Measurements from ENCODE around the gene RABGAP1L. TPM values are rescaled to one million over a fixed set of nuclear protein-coding genes. Genes with fewer than 3 reads are reported as not detected.

The RABGAP1L gene
- total and polyA plus RNA-seq, 2 experiments from 2014 or later, result 9.2 to 21.4 TPM

- no peak for DNase-seq (ENCODE audit: low read depth in 1 of 2, low spot score in 1 of 2)
- Histone ChIP-seq H3K27me3 (no peaks in the 10 kb centered on the region), H3K36me3 (no peaks in the 10 kb centered on the region), H3K9me3 (ENCODE audit: low read depth) (no peaks in the 10 kb centered on the region), H3K4me1 (ENCODE audit: low read depth) (no peaks in the 10 kb centered on the region), H3K27ac (no peak overlapping the region), H3K4me3 (no peak overlapping the region)
- no peak for TF ChIP-seq CTCF (IDR thresholded peaks at IDR 0.05; ENCODE audit: low read depth, low read length)
Observed at GRCh38 chr1:174819596-174819995, 660.3 kb downstream of the RABGAP1L start.

DNA sequence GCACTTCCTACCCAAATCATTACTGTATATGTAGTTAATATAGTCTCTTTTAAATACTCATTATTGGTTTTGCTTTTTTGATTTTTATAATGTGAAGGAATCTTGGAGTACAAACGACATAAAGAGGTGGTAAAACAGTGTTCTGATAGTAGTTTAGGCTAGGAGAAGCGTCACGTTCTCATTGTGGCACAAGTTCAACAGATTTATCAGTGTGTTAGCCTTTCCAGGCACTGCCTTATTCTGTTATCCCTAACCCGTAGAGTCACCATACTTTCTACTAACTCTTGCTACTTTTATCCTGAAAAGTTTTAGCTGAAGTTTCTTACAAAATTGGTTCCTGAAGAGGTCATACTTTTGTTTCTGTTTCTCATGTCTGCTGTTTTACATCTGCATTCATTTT lies 665.8 kb downstream of the RABGAP1L start:
- DNase-seq (ENCODE audit: low read depth in 1 of 2, low spot score in 1 of 2), result no peak
- H3K4me3 ChIP-seq, result no peak overlapping the region
- H3K36me3 ChIP-seq, result no peaks in the 10 kb centered on the region
- no peak overlapping the region for H3K27ac ChIP-seq
- H3K4me1 ChIP-seq (ENCODE audit: low read depth), result no peaks in the 10 kb centered on the region
- TF ChIP-seq CTCF (IDR thresholded peaks at IDR 0.05; ENCODE audit: low read depth, low read length), result no peak
- H3K9me3 ChIP-seq (ENCODE audit: low read depth), result no peaks in the 10 kb centered on the region
- H3K27me3 ChIP-seq, result no peaks in the 10 kb centered on the region

GRCh38 chr1:174825806-174826205 lies 666.5 kb downstream of the RABGAP1L start:
- TF ChIP-seq CTCF (IDR thresholded peaks at IDR 0.05; ENCODE audit: low read depth, low read length), result no peak
- no peaks in the 10 kb centered on the region for H3K9me3 ChIP-seq (ENCODE audit: low read depth)
- H3K27ac ChIP-seq, result no peak overlapping the region
- H3K4me1 ChIP-seq (ENCODE audit: low read depth), result no peaks in the 10 kb centered on the region
- DNase-seq (ENCODE audit: low read depth in 1 of 2, low spot score in 1 of 2), result no peak
- H3K36me3 ChIP-seq, result no peaks in the 10 kb centered on the region
- no peaks in the 10 kb centered on the region for H3K27me3 ChIP-seq
- no peak overlapping the region for H3K4me3 ChIP-seq

DNA sequence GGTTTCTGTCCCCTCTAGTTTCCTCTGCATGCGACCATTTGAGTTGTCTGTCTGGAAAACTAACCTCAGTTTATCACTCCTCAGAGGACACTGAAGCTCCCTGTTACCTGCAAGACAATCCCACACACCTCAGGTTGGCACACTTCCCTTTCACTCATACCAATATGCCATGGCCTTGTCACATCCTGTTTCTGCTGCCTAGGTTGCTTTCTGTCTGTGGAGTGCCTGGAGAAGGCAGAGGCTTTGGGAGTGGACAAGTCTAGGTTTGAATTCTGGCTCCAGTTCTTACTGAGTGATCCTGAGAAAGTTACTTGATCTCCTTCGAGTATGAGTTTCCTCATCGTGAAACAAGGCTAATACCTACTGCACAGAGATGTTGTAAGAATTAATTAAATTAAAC lies 668.9 kb downstream of the RABGAP1L start:
- Histone ChIP-seq H3K4me1 (ENCODE audit: low read depth) (no peaks in the 10 kb centered on the region), H3K4me3 (no peak overlapping the region)
- no peak for DNase-seq (ENCODE audit: low read depth in 1 of 2, low spot score in 1 of 2)

GRCh38 chr1:174829990-174830389 lies 670.7 kb downstream of the RABGAP1L start:
- no peak for DNase-seq (ENCODE audit: low read depth in 1 of 2, low spot score in 1 of 2)
- Histone ChIP-seq H3K9me3 (ENCODE audit: low read depth) (no peaks in the 10 kb centered on the region), H3K27ac (no peak overlapping the region), H3K27me3 (no peaks in the 10 kb centered on the region), H3K4me1 (ENCODE audit: low read depth) (no peaks in the 10 kb centered on the region), H3K4me3 (no peak overlapping the region), H3K36me3 (no peaks in the 10 kb centered on the region)
- no peak for TF ChIP-seq CTCF (IDR thresholded peaks at IDR 0.05; ENCODE audit: low read depth, low read length)

More for the DNA sequence above, 668.9 kb downstream of the RABGAP1L start:
- Histone ChIP-seq H3K27me3 (no peaks in the 10 kb centered on the region), H3K9me3 (ENCODE audit: low read depth) (no peaks in the 10 kb centered on the region), H3K27ac (no peak overlapping the region), H3K36me3 (no peaks in the 10 kb centered on the region)
- no peak for TF ChIP-seq CTCF (IDR thresholded peaks at IDR 0.05; ENCODE audit: low read depth, low read length)

DNA sequence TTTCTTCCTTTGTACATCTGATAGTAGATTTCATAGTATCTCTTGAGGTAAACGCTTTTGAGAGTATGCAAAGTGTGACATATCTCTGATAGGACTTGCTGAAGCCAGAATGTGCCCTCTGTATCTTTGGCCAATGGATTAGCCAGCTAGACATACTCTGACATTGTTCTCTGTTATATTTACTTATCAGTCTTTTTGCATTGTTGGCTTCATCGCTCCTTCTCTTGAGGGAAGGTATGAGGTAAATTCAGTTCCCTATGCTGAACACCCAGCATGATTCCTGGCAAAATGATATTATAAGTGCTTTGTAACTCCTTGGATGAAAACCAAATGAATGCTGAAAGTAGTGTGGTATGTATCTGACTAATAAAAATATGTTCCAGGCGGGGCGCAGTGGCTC lies 677.2 kb downstream of the RABGAP1L start:
- no peak overlapping the region for H3K4me3 ChIP-seq
- TF ChIP-seq CTCF (IDR thresholded peaks at IDR 0.05; ENCODE audit: low read depth, low read length), result no peak
- no peaks in the 10 kb centered on the region for H3K27me3 ChIP-seq
- no peak overlapping the region for H3K27ac ChIP-seq
- DNase-seq (ENCODE audit: low read depth in 1 of 2, low spot score in 1 of 2), result no peak
- H3K9me3 ChIP-seq (ENCODE audit: low read depth), result no peaks in the 10 kb centered on the region
- H3K36me3 ChIP-seq, result no peaks in the 10 kb centered on the region
- no peaks in the 10 kb centered on the region for H3K4me1 ChIP-seq (ENCODE audit: low read depth)

Measured in cardiac muscle cell (in vitro differentiated cells and primary cell).